K562 (cell line): ENCODE results near the gene YJU2. TPM values are rescaled to one million over a fixed set of nuclear protein-coding genes. Genes with fewer than 3 reads are reported as not detected.

Source experiments
- ATAC-seq: fragments of 200-7000 bp; cut with Tn5 transposase; 3 replicates; pipeline ENCODE4 v1.9.1; 2020; ENCODE audit warnings: moderate library complexity
- BruUV-seq: library from RNA; stranded (reverse); fragments of 400-500 nt; replicated peaks from 2 replicates; lab custom pipeline; 2021; lab: Mats Ljungman, UMichigan
- CTCF ChIA-PET: fragments of 300-600 bp; formaldehyde crosslinking; extraction: SDS; loops from one replicate; lab custom pipeline; 2021; ENCODE audit warnings: low intra/inter-chr PET ratio; lab: Yijun Ruan, JAX
- POLR2A ChIA-PET: fragments of 300-600, 350-650 bp; sonication (Branson Sonifier 250); formaldehyde crosslinking; extraction: SDS; loops from one replicate; lab custom pipeline; 2021; ENCODE audit warnings: antibody characterized with exemption, inconsistent platforms; lab: Yijun Ruan, JAX
- DNase-seq, 4 experiments: peaks; one replicate each; pipeline versions ENCODE4 v3.0.0 to v3.0.0-alpha.2; 2011 to 2018; ENCODE audit warnings: low spot score in 3 of 4, mixed read lengths in 3 of 4; ENCODE audit errors: extremely low read depth in 1 of 4
- FAIRE-seq: peaks from 2 replicates; lab custom pipeline; 2011; peaks lifted over from hg19 to GRCh38; lab: Jason Lieb, UNC
- H2AFZ ChIP-seq: 2 replicates; pipeline ENCODE4 v1.6.0; 2011; ENCODE audit warnings: low read depth, low read length, control low read depth, inconsistent platforms
- H3K27ac ChIP-seq: fragments of 200-600 bp; 3 replicates; pipeline ENCODE4 v1.8.0; 2011; ENCODE audit warnings: low read depth, mild to moderate bottlenecking, control low read depth, inconsistent platforms, low read length, moderate library complexity, mixed read lengths; ENCODE audit errors: extremely low read depth
- H3K27me3 ChIP-seq, 2 experiments: fragments of 300-600 bp in 1 of 2; 2 replicates in 1 of 2; 3 replicates in 1 of 2; pipeline versions ENCODE4 v1.6.0 to v1.8.0; 2011; ENCODE audit warnings: inconsistent platforms in 2 of 2, low read length in 2 of 2, mild to moderate bottlenecking in 1 of 2, mixed read lengths in 1 of 2, moderate library complexity in 1 of 2; ENCODE audit not compliant: control insufficient read depth in 2 of 2, insufficient read depth in 2 of 2
- H3K36me3 ChIP-seq: fragments of 300-600 bp; 3 replicates; pipeline ENCODE4 v1.8.0; 2011; ENCODE audit warnings: mild to moderate bottlenecking, low read length, inconsistent platforms; ENCODE audit not compliant: control insufficient read depth, insufficient read depth
- H3K4me1 ChIP-seq, 2 experiments: fragments of 200-600 bp in 1 of 2; replicated peaks in 1 of 2; 2 replicates in 1 of 2; 3 replicates in 1 of 2; pipeline versions ENCODE4 v1.5.1 to v1.8.0; 2011; ENCODE audit warnings: inconsistent platforms in 2 of 2, low read length in 2 of 2, mild to moderate bottlenecking in 1 of 2, mixed read lengths in 1 of 2, moderate library complexity in 1 of 2; ENCODE audit not compliant: control insufficient read depth in 2 of 2, insufficient read depth in 2 of 2
- H3K4me2 ChIP-seq: 2 replicates; pipeline ENCODE4 v1.6.1; 2011; ENCODE audit warnings: low read length, control low read depth, inconsistent platforms, mixed read lengths; ENCODE audit not compliant: insufficient read depth
- H3K4me3 ChIP-seq: fragments of 200-600 bp; sonication (generic), shearing (Covaris generic); 2 replicates; pipeline ENCODE4 v1.5.1; 2016; ENCODE audit warnings: control low read depth, inconsistent platforms
- H3K79me2 ChIP-seq: fragments of 200-600 bp; 3 replicates; pipeline ENCODE4 v1.8.0; 2011; ENCODE audit warnings: low read length, inconsistent platforms; ENCODE audit not compliant: control insufficient read depth, insufficient read depth
- H3K9ac ChIP-seq, 2 experiments: 2 replicates each; pipeline versions ENCODE4 v1.6.0 to v1.6.1; 2011; ENCODE audit warnings: low read depth in 2 of 2, low read length in 2 of 2, control low read depth in 1 of 2, inconsistent platforms in 1 of 2, mild to moderate bottlenecking in 1 of 2, mixed read lengths in 1 of 2; ENCODE audit not compliant: insufficient read depth in 1 of 2
- H3K9me1 ChIP-seq: one replicate; pipeline ENCODE4 v1.6.0; 2011; ENCODE audit warnings: inconsistent platforms, mild to moderate bottlenecking, low read length, moderate library complexity; ENCODE audit not compliant: control insufficient read depth, insufficient read depth
- H3K9me3 ChIP-seq: replicated peaks from 2 replicates; pipeline ENCODE4 v1.5.1; 2011; ENCODE audit warnings: low read depth, low read length, inconsistent platforms; ENCODE audit not compliant: control insufficient read depth, insufficient read depth
- H4K20me1 ChIP-seq: replicated peaks from 2 replicates; pipeline ENCODE4 v1.6.1; 2011; ENCODE audit warnings: low read length, inconsistent platforms, mixed read lengths; ENCODE audit not compliant: control insufficient read depth, insufficient read depth
- DPF2 ChIP-seq: fragments of 450-650 bp; IDR thresholded peaks from 2 replicates; pipeline ENCODE4 v1.6.1; 2016
- ESRRA ChIP-seq: fragments of 450-650 bp; IDR thresholded peaks from 2 replicates; pipeline ENCODE4 v1.6.1; 2014; ENCODE audit warnings: low read depth, mild to moderate bottlenecking, moderate library complexity, borderline replicate concordance
- GATAD2A ChIP-seq: fragments of 450-650 bp; IDR thresholded peaks from 2 replicates; pipeline ENCODE4 v1.6.1; 2017
- HBP1 ChIP-seq: fragments of 450-650 bp; formaldehyde crosslinking; IDR thresholded peaks from 2 replicates; pipeline ENCODE4 v1.4.0; 2022; ENCODE audit warnings: missing genetic modification characterization
- HDAC2 ChIP-seq: fragments of 450-650 bp; IDR thresholded peaks from 2 replicates; pipeline ENCODE4 v1.6.1; 2016; ENCODE audit warnings: mild to moderate bottlenecking
- HINFP ChIP-seq: fragments of 450-650 bp; conservative IDR thresholded peaks from 2 replicates; pipeline ENCODE4 v1.6.1; 2016; ENCODE audit warnings: missing genetic modification characterization, low read depth, mild to moderate bottlenecking, control low read depth, missing compliant biosample characterization
- LARP7 ChIP-seq: fragments of 450-650 bp; IDR thresholded peaks from 2 replicates; pipeline ENCODE4 v1.6.1; 2016
- MXI1 ChIP-seq: IDR thresholded peaks from 2 replicates; pipeline ENCODE4 v1.6.1; 2011; ENCODE audit warnings: low read depth, mild to moderate bottlenecking, improper control_type of control experiment, low read length
- OTX1 ChIP-seq: fragments of 450-650 bp; formaldehyde crosslinking; IDR thresholded peaks from 2 replicates; pipeline ENCODE4 v1.4.0; 2022; ENCODE audit warnings: mild to moderate bottlenecking
- PHF20 ChIP-seq: fragments of 450-650 bp; IDR thresholded peaks from 2 replicates; pipeline ENCODE4 v1.6.1; 2018; ENCODE audit not compliant: partially characterized antibody
- TCF7 ChIP-seq: sonication (generic); IDR thresholded peaks from 2 replicates; pipeline ENCODE4 v1.6.1; 2016; ENCODE audit warnings: antibody characterized with exemption, borderline replicate concordance
- WGBS: fragments of 100-300 bp; shearing (Covaris generic); methylation state at CpG from one replicate; pipeline ENCODE4 v1.1.6; 2016; ENCODE audit warnings: low coverage, mixed read lengths; ENCODE audit not compliant: insufficient coverage; ENCODE audit errors: missing lambda C conversion rate; 5-methylcytosine and 5-hydroxymethylcytosine counted together
- in situ Hi-C: fragments of 300-500 bp; cut with MboI; formaldehyde crosslinking; loops from 4 replicates; pipeline ENCODE4 v1.15.0; 2018; ENCODE audit warnings: inconsistent platforms, mixed read lengths
- intact Hi-C: fragments of 100-400 bp; cut with micrococcal nuclease; formaldehyde crosslinking; loops from 2 replicates; pipeline ENCODE4 v1.14.2; 2022
- polyA plus RNA-seq, 8 experiments: library from polyadenylated mRNA; depleted of rRNA in 4 of 8; stranded (reverse) in 5 of 8; unstranded in 3 of 8; fragments of >200 nt; fragmentation: Nextera tagmentation in 2 of 8; fragmentation: Illumina TruSeq in 1 of 8; extraction: Ambion mirVana in 2 of 8; extraction: Trizol in 1 of 8; gene quantifications; 2 replicates each; pipeline versions ENCODE4 v1.2.1 to v1.2.3, GENCODE V29; 2011 to 2014; ENCODE audit warnings: inconsistent platforms in 1 of 8, missing spikeins in 1 of 8
- total RNA-seq, 7 experiments: library from RNA; depleted of rRNA in 6 of 7; stranded (reverse); fragments of >200 nt in 6 of 7; fragmentation: Illumina TruSeq in 2 of 7; extraction: Trizol in 2 of 7; gene quantifications; 2 replicates each; pipeline versions ENCODE4 v1.2.1 to v1.2.3, GENCODE V29; 2011 to 2021; ENCODE audit warnings: low replicate concordance in 1 of 7
- TF ChIP-seq, protein P1 (sequence below): IDR thresholded peaks from 2 replicates; pipeline ENCODE4 v1.6.1; 2016; ENCODE audit warnings: missing genetic modification characterization, missing compliant biosample characterization
- TF ChIP-seq, protein P2 (sequence below), 2 experiments: fragments of 450-650 bp; IDR thresholded peaks; 2 replicates each; pipeline ENCODE4 v1.6.1; 2016
- TF ChIP-seq, protein P3 (sequence below): fragments of 450-650 bp; IDR thresholded peaks from 2 replicates; pipeline ENCODE4 v1.6.1; 2016; ENCODE audit warnings: antibody characterized with exemption
- TF ChIP-seq, protein P4 (sequence below): sonication (generic); formaldehyde crosslinking; IDR thresholded peaks from 2 replicates; pipeline ENCODE4 v1.8.0; 2023; ENCODE audit warnings: mild to moderate bottlenecking, missing genetic modification reagents

Gene YJU2
- total and polyA plus RNA-seq, 9 of the 15 experiments (the other 6 are each of a cell fraction or from before 2014, with no cell fraction given): 0.41 to 34.9 (median 19.3) TPM

GRCh38 chr19:4213116-4213515 is 33.8 kb upstream of the YJU2 start:
- DNase-seq (no peak), ATAC-seq (no peak), FAIRE-seq (no peak)
- Histone ChIP-seq H3K4me3 (no peak overlapping the region), H3K36me3 (no peaks in the 10 kb centered on the region), H2AFZ (no peak overlapping the region), H3K9me1 (peaks cover 3% of the 10 kb centered on the region), H3K79me2 (no peaks in the 10 kb centered on the region), H3K4me1 (peaks cover 0 to 12% of the 10 kb centered on the region in 2 experiments; a peak in 2 of 5 replicates), H3K4me2 (no peak overlapping the region), H4K20me1 (no peaks in the 10 kb centered on the region), H3K9me3 (no peaks in the 10 kb centered on the region), H3K27me3 (peaks cover 10 to 34% of the 10 kb centered on the region in 2 experiments; a peak in 4 of 5 replicates), H3K9ac (no peak overlapping the region), H3K27ac (no peak overlapping the region)
- ChIA-PET CTCF (no interaction called here), POLR2A (interaction anchor here (0.6 kb wide), 1 partner anchor 206 kb away, joined by 3 read pairs; no protein-coding TSS in a partner anchor)
- BruUV-seq: no TSS peak
- intact Hi-C loops (no loop called here), in situ Hi-C loops (no loop called here)
- 28% methylated on average over 3 of the region's 3 CpGs for WGBS
- no peak for TF ChIP-seq TCF7
- no peak for TF ChIP-seq HDAC2
- peak; percentile 33 for TF ChIP-seq PHF20
- peak; percentile 61; the same call in 1 of the 2 replicates for TF ChIP-seq OTX1 (CRISPR knock-in tag)
- TF ChIP-seq ESRRA: no peak
- TF ChIP-seq LARP7: no peak
- TF ChIP-seq, protein P1, sequence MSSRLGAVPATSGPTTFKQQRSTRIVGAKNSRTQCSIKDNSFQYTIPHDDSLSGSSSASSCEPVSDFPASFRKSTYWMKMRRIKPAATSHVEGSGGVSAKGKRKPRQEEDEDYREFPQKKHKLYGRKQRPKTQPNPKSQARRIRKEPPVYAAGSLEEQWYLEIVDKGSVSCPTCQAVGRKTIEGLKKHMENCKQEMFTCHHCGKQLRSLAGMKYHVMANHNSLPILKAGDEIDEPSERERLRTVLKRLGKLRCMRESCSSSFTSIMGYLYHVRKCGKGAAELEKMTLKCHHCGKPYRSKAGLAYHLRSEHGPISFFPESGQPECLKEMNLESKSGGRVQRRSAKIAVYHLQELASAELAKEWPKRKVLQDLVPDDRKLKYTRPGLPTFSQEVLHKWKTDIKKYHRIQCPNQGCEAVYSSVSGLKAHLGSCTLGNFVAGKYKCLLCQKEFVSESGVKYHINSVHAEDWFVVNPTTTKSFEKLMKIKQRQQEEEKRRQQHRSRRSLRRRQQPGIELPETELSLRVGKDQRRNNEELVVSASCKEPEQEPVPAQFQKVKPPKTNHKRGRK (tag): peak; percentile 94
- no peak for TF ChIP-seq DPF2
- TF ChIP-seq HBP1 (CRISPR knock-in tag): peak; percentile 77; the same call in 1 of the 2 replicates
- TF ChIP-seq MXI1: no peak
- 0 out of 2 replicates have a peak, but pooled peaks have one; percentile 29 for TF ChIP-seq HINFP (tag)
- TF ChIP-seq, protein P2, sequence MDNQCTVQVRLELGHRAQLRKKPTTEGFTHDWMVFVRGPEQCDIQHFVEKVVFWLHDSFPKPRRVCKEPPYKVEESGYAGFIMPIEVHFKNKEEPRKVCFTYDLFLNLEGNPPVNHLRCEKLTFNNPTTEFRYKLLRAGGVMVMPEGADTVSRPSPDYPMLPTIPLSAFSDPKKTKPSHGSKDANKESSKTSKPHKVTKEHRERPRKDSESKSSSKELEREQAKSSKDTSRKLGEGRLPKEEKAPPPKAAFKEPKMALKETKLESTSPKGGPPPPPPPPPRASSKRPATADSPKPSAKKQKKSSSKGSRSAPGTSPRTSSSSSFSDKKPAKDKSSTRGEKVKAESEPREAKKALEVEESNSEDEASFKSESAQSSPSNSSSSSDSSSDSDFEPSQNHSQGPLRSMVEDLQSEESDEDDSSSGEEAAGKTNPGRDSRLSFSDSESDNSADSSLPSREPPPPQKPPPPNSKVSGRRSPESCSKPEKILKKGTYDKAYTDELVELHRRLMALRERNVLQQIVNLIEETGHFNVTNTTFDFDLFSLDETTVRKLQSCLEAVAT (IDR thresholded peaks at IDR 0.05): 0 out of 4 replicates have a peak, but pooled peaks of 1 of the 2 experiments have one; percentile 19
- TF ChIP-seq, protein P3, sequence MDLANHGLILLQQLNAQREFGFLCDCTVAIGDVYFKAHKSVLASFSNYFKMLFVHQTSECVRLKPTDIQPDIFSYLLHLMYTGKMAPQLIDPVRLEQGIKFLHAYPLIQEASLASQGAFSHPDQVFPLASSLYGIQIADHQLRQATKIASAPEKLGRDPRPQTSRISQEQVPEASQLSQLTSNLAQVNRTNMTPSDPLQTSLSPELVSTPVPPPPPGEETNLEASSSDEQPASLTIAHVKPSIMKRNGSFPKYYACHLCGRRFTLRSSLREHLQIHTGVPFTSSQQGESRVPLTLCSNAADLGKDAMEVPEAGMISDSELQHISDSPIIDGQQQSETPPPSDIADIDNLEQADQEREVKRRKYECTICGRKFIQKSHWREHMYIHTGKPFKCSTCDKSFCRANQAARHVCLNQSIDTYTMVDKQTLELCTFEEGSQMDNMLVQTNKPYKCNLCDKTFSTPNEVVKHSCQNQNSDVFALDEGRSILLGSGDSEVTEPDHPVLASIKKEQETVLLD: peak; percentile 47; the same call in 1 of the 2 replicates
- TF ChIP-seq, protein P4, sequence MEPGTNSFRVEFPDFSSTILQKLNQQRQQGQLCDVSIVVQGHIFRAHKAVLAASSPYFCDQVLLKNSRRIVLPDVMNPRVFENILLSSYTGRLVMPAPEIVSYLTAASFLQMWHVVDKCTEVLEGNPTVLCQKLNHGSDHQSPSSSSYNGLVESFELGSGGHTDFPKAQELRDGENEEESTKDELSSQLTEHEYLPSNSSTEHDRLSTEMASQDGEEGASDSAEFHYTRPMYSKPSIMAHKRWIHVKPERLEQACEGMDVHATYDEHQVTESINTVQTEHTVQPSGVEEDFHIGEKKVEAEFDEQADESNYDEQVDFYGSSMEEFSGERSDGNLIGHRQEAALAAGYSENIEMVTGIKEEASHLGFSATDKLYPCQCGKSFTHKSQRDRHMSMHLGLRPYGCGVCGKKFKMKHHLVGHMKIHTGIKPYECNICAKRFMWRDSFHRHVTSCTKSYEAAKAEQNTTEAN (CRISPR knock-in tag): no peak
- 0 out of 2 replicates have a peak, but pooled peaks have one; percentile 58 for TF ChIP-seq GATAD2A
